DND-41 (cell line): Measurements from ENCODE around the gene PCDHA12.
"Not testable (repeated sequence)": the region's sequence is repeated elsewhere in the genome, so short reads cannot be mapped to it uniquely, and the experiment has no call there.

Experiments
- ATAC-seq: fragments of 200-7000 bp; cut with Tn5 transposase; 3 replicates; pipeline ENCODE4 v1.9.1; 2021; ENCODE audit warnings: low read depth; ENCODE audit not compliant: insufficient read depth
- DNase-seq: peaks from one replicate; pipeline ENCODE4 v3.0.0-alpha.2; 2020
- H2AFZ ChIP-seq: 2 replicates; pipeline ENCODE4 v1.6.0; 2012; ENCODE audit warnings: low read depth, low read length
- H3K27ac ChIP-seq: 2 replicates; pipeline ENCODE4 v1.5.1; 2012; ENCODE audit warnings: low read length, inconsistent platforms
- H3K27me3 ChIP-seq: fragments of 200-600 bp; sonication (generic); 2 replicates; pipeline ENCODE4 v1.6.0; 2012; ENCODE audit warnings: low read length, mild to moderate bottlenecking, inconsistent platforms; ENCODE audit not compliant: insufficient read depth, poor library complexity
- H3K36me3 ChIP-seq: 2 replicates; pipeline ENCODE4 v1.5.1; 2012; ENCODE audit warnings: low read length, inconsistent platforms; ENCODE audit not compliant: insufficient read depth
- H3K4me1 ChIP-seq: 2 replicates; pipeline ENCODE4 v1.5.1; 2012; ENCODE audit warnings: mild to moderate bottlenecking, low read length; ENCODE audit not compliant: insufficient read depth
- H3K4me2 ChIP-seq: 2 replicates; pipeline ENCODE4 v1.6.0; 2012; ENCODE audit warnings: mild to moderate bottlenecking, moderate library complexity, low read length, inconsistent platforms; ENCODE audit not compliant: insufficient read depth
- H3K4me3 ChIP-seq, 2 experiments: fragments of 200-600 bp in 1 of 2; shearing (Covaris generic) in 1 of 2; 2 replicates each; pipeline ENCODE4 v1.5.1; 2012 to 2016; ENCODE audit warnings: inconsistent platforms in 2 of 2, low read length in 2 of 2, mild to moderate bottlenecking in 2 of 2, low read depth in 1 of 2, moderate library complexity in 1 of 2
- H3K79me2 ChIP-seq: 2 replicates; pipeline ENCODE4 v1.6.0; 2012; ENCODE audit warnings: low read length, inconsistent platforms; ENCODE audit not compliant: insufficient read depth
- H3K9ac ChIP-seq: 2 replicates; pipeline ENCODE4 v1.6.0; 2012; ENCODE audit warnings: low read depth, mild to moderate bottlenecking, inconsistent platforms, low read length, moderate library complexity
- H3K9me3 ChIP-seq: 2 replicates; pipeline ENCODE4 v1.5.1; 2012; ENCODE audit warnings: low read length, moderate library complexity, mild to moderate bottlenecking, inconsistent platforms; ENCODE audit not compliant: insufficient read depth, severe bottlenecking
- H4K20me1 ChIP-seq: 2 replicates; pipeline ENCODE4 v1.6.0; 2012; ENCODE audit warnings: low read length; ENCODE audit not compliant: insufficient read depth
- EZH2 ChIP-seq: IDR thresholded peaks from 3 replicates; pipeline ENCODE4 v1.6.1; 2012; ENCODE audit warnings: borderline replicate concordance, low read depth, mild to moderate bottlenecking, moderate library complexity, low read length, inconsistent platforms; ENCODE audit not compliant: severe bottlenecking
- TF ChIP-seq, protein P1 (sequence below): IDR thresholded peaks from 2 replicates; pipeline ENCODE4 v1.5.1; 2012; ENCODE audit warnings: borderline replicate concordance, low read length, moderate library complexity, mild to moderate bottlenecking; ENCODE audit not compliant: poor library complexity, severe bottlenecking; ENCODE audit errors: extremely low read depth

PCDHA12 gene

DNA sequence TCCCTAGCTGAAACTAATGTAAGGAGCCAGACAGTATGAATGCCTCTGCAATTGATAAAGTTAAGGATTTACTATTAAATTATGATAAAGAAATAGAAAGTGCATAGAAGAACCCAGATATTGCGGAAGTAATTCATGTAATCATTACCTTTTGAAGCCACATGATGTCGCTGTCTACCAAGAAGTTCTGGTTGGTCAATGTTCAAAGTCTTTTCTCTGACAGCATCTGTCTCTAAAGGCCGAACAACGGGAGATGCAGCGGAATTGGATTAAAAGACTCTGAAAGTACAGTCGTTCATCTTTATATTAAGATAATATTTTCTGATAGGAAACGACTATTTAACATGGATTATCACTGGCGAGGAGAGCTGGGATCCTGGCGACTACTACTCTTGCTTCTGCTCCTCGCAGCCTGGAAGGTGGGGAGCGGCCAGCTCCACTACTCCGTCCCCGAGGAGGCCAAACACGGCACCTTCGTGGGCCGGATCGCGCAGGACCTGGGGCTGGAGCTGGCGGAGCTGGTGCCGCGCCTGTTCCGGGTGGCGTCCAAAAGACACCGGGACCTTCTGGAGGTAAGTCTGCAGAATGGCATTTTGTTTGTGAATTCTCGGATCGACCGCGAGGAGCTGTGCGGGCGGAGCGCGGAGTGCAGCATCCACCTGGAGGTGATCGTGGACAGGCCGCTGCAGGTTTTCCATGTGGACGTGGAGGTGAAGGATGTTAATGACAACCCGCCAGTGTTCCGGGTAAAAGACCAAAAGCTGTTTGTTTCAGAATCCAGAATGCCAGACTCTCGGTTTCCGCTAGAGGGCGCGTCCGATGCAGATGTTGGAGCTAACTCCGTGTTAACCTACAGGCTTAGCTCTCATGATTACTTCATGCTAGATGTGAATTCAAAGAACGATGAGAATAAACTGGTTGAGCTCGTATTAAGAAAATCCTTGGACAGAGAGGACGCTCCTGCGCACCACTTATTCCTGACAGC is 33.8 kb upstream of the PCDHA12 start, which contains the start of gene PCDHA8:
Gene PCDHA8, plus strand, starts transcription at position 210 of the 985 bp plus-strand sequence. Its CDS starts 135 bp downstream, at position 345.
- no peak for ATAC-seq

DNA sequence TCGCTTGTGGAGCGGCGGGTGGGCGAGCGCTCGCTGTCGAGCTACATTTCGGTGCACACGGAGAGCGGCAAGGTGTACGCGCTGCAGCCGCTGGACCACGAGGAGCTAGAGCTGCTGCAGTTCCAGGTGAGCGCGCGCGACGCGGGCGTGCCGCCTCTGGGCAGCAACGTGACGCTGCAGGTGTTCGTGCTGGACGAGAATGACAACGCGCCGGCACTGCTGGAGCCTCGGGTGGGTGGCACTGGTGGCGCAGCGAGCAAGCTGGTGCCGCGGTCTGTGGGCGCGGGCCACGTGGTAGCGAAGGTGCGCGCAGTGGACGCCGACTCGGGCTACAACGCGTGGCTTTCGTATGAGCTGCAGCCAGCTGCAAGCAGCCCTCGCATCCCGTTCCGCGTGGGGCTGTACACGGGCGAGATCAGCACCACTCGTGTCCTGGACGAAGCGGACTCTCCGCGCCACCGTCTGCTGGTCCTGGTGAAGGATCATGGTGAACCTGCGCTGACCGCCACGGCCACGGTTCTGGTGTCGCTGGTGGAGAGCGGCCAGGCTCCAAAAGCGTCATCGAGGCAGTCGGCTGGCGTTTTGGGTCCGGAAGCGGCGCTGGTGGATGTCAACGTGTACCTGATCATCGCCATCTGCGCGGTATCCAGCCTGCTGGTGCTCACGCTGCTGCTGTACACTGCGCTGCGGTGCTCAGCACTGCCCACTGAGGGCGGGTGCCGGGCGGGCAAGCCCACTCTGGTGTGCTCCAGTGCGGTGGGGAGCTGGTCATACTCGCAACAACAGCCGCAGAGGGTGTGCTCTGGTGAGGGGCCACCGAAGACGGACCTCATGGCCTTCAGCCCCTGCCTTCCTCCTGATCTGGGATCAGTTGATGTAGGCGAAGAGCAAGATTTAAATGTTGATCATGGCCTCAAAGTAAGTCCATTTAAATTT is 32.0 kb upstream of the PCDHA12 start:
- Histone ChIP-seq H3K9ac (no peak overlapping the region), H3K4me1 (no peaks in the 10 kb centered on the region), H3K36me3 (no peaks in the 10 kb centered on the region), H2AFZ (no peak overlapping the region), H3K79me2 (no peaks in the 10 kb centered on the region), H4K20me1 (no peaks in the 10 kb centered on the region), H3K4me3 (no peak overlapping the region), H3K27ac (no peak overlapping the region), H3K27me3 (no peaks in the 10 kb centered on the region), H3K4me2 (no peak overlapping the region), H3K9me3 (no peaks in the 10 kb centered on the region)
- no peak for DNase-seq
- ATAC-seq = no peak
- TF ChIP-seq, protein P1, sequence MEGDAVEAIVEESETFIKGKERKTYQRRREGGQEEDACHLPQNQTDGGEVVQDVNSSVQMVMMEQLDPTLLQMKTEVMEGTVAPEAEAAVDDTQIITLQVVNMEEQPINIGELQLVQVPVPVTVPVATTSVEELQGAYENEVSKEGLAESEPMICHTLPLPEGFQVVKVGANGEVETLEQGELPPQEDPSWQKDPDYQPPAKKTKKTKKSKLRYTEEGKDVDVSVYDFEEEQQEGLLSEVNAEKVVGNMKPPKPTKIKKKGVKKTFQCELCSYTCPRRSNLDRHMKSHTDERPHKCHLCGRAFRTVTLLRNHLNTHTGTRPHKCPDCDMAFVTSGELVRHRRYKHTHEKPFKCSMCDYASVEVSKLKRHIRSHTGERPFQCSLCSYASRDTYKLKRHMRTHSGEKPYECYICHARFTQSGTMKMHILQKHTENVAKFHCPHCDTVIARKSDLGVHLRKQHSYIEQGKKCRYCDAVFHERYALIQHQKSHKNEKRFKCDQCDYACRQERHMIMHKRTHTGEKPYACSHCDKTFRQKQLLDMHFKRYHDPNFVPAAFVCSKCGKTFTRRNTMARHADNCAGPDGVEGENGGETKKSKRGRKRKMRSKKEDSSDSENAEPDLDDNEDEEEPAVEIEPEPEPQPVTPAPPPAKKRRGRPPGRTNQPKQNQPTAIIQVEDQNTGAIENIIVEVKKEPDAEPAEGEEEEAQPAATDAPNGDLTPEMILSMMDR = no peak

More for the DNA sequence above, 33.8 kb upstream of the PCDHA12 start, which contains the start of gene PCDHA8:
- Histone ChIP-seq H3K79me2 (no peaks in the 10 kb centered on the region), H3K4me2 (no peak within 1 kb of the TSS), H3K9me3 (no peaks in the 10 kb centered on the region), H4K20me1 (no peaks in the 10 kb centered on the region), H3K9ac (no peak within 1 kb of the TSS), H3K27me3 (no peaks in the 10 kb centered on the region), H3K27ac (no peak within 1 kb of the TSS), H2AFZ (no peak within 1 kb of the TSS), H3K4me3 (no peak within 1 kb of the TSS), H3K36me3 (no peaks in the 10 kb centered on the region), H3K4me1 (no peaks in the 10 kb centered on the region)
- no peak for DNase-seq
- TF ChIP-seq EZH2 = no peak
- TF ChIP-seq, protein P1 = peak; percentile 58

- not testable (repeated sequence) for H3K4me2 ChIP-seq, H3K36me3 ChIP-seq, H3K4me3 ChIP-seq, H3K27me3 ChIP-seq, H3K4me1 ChIP-seq, DNase-seq, ATAC-seq, H3K9ac ChIP-seq, H3K79me2 ChIP-seq, H3K27ac ChIP-seq, H3K9me3 ChIP-seq, H4K20me1 ChIP-seq, H2AFZ ChIP-seq
These were observed 26.7 kb upstream of the PCDHA12 start, which contains the start of gene PCDHA9 for GRCh38 chr5:140848139-140849102. Gene PCDHA9 (plus strand): TSS chr5:140848382. CDS start chr5:140848496, 114 bp downstream.

GRCh38 chr5:140849831-140850634 is 25.1 kb upstream of the PCDHA12 start:
- not testable (repeated sequence) for H3K79me2 ChIP-seq, H3K4me3 ChIP-seq, H3K9ac ChIP-seq, H4K20me1 ChIP-seq, H3K4me2 ChIP-seq, H3K4me1 ChIP-seq, H2AFZ ChIP-seq, H3K27ac ChIP-seq, H3K36me3 ChIP-seq, H3K27me3 ChIP-seq, DNase-seq, H3K9me3 ChIP-seq, ATAC-seq
